Breast epithelium (tissue), 3 donors: ENCODE data around the gene E2F3.

Experiments
- CTCF ChIP-seq, 3 donors: fragments of 450-650 bp; IDR thresholded peaks; one replicate each; pipeline ENCODE4 v1.5.1; 2016 to 2017; ENCODE audit warnings: antibody characterized with exemption in 3 of 3, mild to moderate bottlenecking in 3 of 3, moderate library complexity in 3 of 3
- POLR2A ChIP-seq: fragments of 450-650 bp; IDR thresholded peaks from one replicate; pipeline ENCODE4 v1.6.1; 2016; ENCODE audit warnings: antibody characterized with exemption, mild to moderate bottlenecking, moderate library complexity

GRCh38 chr6:20433929-20434328 is 32.2 kb downstream of the E2F3 start:
- TF ChIP-seq POLR2A (no peak), CTCF (IDR thresholded peaks at IDR 0.05) (no peak)
